A549 (cell line): ENCODE data around the gene FHIT. TPM values are rescaled to one million over a fixed set of nuclear protein-coding genes. Genes with fewer than 3 reads are reported as not detected.

Source experiments
- ATAC-seq, 2 experiments: fragments of 200-7000 bp in 1 of 2; fragments of >200 bp in 1 of 2; cut with Nextera tagmentation in 1 of 2; cut with Tn5 transposase in 1 of 2; 3 replicates each; pipeline versions ENCODE4 v1.8.0 to v1.9.1; 2018 to 2020; ENCODE audit warnings: mild to moderate bottlenecking in 1 of 2, moderate library complexity in 1 of 2
- CTCF ChIA-PET: fragments of 300-600 bp; sonication (Branson Sonifier 250); formaldehyde crosslinking; extraction: SDS; loops from one replicate; lab custom pipeline; 2021; ENCODE audit warnings: antibody characterized with exemption, inconsistent platforms; lab: Yijun Ruan, JAX
- POLR2A ChIA-PET: fragments of 350-600 bp; formaldehyde crosslinking; extraction: SDS; loops from one replicate; lab custom pipeline; 2021; ENCODE audit warnings: antibody characterized with exemption, inconsistent platforms; lab: Yijun Ruan, JAX
- DNase-seq, 2 experiments: peaks; one replicate each; pipeline versions ENCODE4 v3.0.0 to v3.0.0-alpha.2; 2011 to 2016; ENCODE audit warnings: low read depth in 1 of 2, low spot score in 1 of 2
- FAIRE-seq: peaks from 2 replicates; lab custom pipeline; 2011; peaks lifted over from hg19 to GRCh38; lab: Jason Lieb, UNC
- H3K27ac ChIP-seq, 2 experiments: fragments of >200 bp; sonication (Bioruptor Twin); formaldehyde crosslinking; 3 replicates each; pipeline ENCODE4 v1.5.1; 2016 to 2017
- H3K4me1 ChIP-seq: fragments of >200 bp; sonication (Bioruptor Twin); formaldehyde crosslinking; 3 replicates; pipeline ENCODE4 v1.6.1; 2016
- H3K4me2 ChIP-seq: fragments of >200 bp; sonication (Bioruptor Twin); formaldehyde crosslinking; 3 replicates; pipeline ENCODE4 v1.6.1; 2016
- H3K4me3 ChIP-seq: fragments of >200 bp; sonication (Bioruptor Twin); formaldehyde crosslinking; 3 replicates; pipeline ENCODE4 v1.5.1; 2016
- H3K9me3 ChIP-seq: fragments of >200 bp; sonication (Bioruptor Twin); formaldehyde crosslinking; 3 replicates; pipeline ENCODE4 v1.6.1; 2016
- ATOH8 ChIP-seq: fragments of 250-450 bp; sonication (Bioruptor Pico); IDR thresholded peaks from 2 replicates; pipeline ENCODE4 v1.5.0; 2020; ENCODE audit warnings: low read depth, mild to moderate bottlenecking, moderate library complexity
- BCL3 ChIP-seq: fragments of >200 bp; sonication (Bioruptor Twin); formaldehyde crosslinking; IDR thresholded peaks from 3 replicates; pipeline ENCODE4 v1.6.1; 2016
- BHLHE40 ChIP-seq: IDR thresholded peaks from 2 replicates; pipeline ENCODE4 v1.6.1; 2012; ENCODE audit warnings: low read depth, low read length, inconsistent platforms
- CBX2 ChIP-seq: fragments of 200-600 bp; sonication (generic); IDR thresholded peaks from 2 replicates; pipeline ENCODE4 v1.6.1; 2016; ENCODE audit warnings: low read depth, mild to moderate bottlenecking, borderline replicate concordance
- CHD2 ChIP-seq: fragments of 150-350 bp; IDR thresholded peaks from 2 replicates; pipeline ENCODE4 v1.6.1; 2014; ENCODE audit warnings: low read length; ENCODE audit not compliant: partially characterized antibody
- CHD4 ChIP-seq: fragments of 200-600 bp; sonication (generic); IDR thresholded peaks from 2 replicates; pipeline ENCODE4 v1.6.1; 2016; ENCODE audit warnings: antibody characterized with exemption, mild to moderate bottlenecking, borderline replicate concordance
- EHF ChIP-seq: fragments of 250-450 bp; sonication (Bioruptor Pico); IDR thresholded peaks from 2 replicates; pipeline ENCODE4 v1.5.0; 2020; ENCODE audit warnings: mild to moderate bottlenecking
- FOSB ChIP-seq: fragments of 250-450 bp; sonication (Bioruptor Pico); IDR thresholded peaks from 2 replicates; pipeline ENCODE4 v1.5.0; 2020; ENCODE audit warnings: mild to moderate bottlenecking, moderate library complexity
- FOSL2 ChIP-seq, 2 experiments: fragments of 450-650 bp in 1 of 2; fragments of >200 bp in 1 of 2; sonication (Bioruptor Twin) in 1 of 2; formaldehyde crosslinking; IDR thresholded peaks; 2 replicates each; pipeline versions ENCODE4 v1.5.0 to v1.6.1; 2016 to 2020; ENCODE audit warnings: mild to moderate bottlenecking in 1 of 2, moderate library complexity in 1 of 2
- HOXB13 ChIP-seq: fragments of 250-450 bp; sonication (Bioruptor Pico); IDR thresholded peaks from 2 replicates; pipeline ENCODE4 v1.5.0; 2020; ENCODE audit warnings: low read depth, mild to moderate bottlenecking, moderate library complexity
- HOXB5 ChIP-seq: fragments of 250-450 bp; sonication (Bioruptor Pico); IDR thresholded peaks from 2 replicates; pipeline ENCODE4 v1.5.0; 2020; ENCODE audit warnings: mild to moderate bottlenecking, moderate library complexity
- JUNB ChIP-seq: fragments of >200 bp; sonication (Bioruptor Twin); formaldehyde crosslinking; IDR thresholded peaks from 2 replicates; pipeline ENCODE4 v1.6.1; 2016
- NFE2L2 ChIP-seq: fragments of 150-350 bp; conservative IDR thresholded peaks from 2 replicates; pipeline ENCODE4 v1.6.1; 2014; ENCODE audit warnings: low read length
- NR3C1 ChIP-seq: fragments of >200 bp; sonication (Bioruptor Twin); formaldehyde crosslinking; IDR thresholded peaks from 3 replicates; pipeline ENCODE4 v1.6.1; 2017
- PBX3 ChIP-seq: IDR thresholded peaks from 2 replicates; pipeline ENCODE4 v1.6.1; 2012
- POLR2A ChIP-seq: IDR thresholded peaks from 2 replicates; pipeline ENCODE4 v1.6.1; 2012; ENCODE audit warnings: mild to moderate bottlenecking, low read length
- RAD21 ChIP-seq, 2 experiments: fragments of >200 bp in 1 of 2; sonication (Bioruptor Twin) in 1 of 2; formaldehyde crosslinking in 1 of 2; IDR thresholded peaks in 1 of 2; conservative IDR thresholded peaks in 1 of 2; 2 replicates in 1 of 2; 3 replicates in 1 of 2; pipeline ENCODE4 v1.6.1; 2012 to 2018; ENCODE audit warnings: inconsistent platforms in 1 of 2
- RNF2 ChIP-seq: fragments of 200-600 bp; sonication (generic); IDR thresholded peaks from 2 replicates; pipeline ENCODE4 v1.6.1; 2016; ENCODE audit warnings: low read depth, mild to moderate bottlenecking, antibody characterized with exemption, moderate library complexity, borderline replicate concordance
- SMC3 ChIP-seq: fragments of >200 bp; sonication (Bioruptor Twin); formaldehyde crosslinking; IDR thresholded peaks from 3 replicates; pipeline ENCODE4 v1.6.1; 2018; ENCODE audit warnings: inconsistent platforms
- SREBF2 ChIP-seq: fragments of 450-650 bp; IDR thresholded peaks from 2 replicates; pipeline ENCODE4 v1.6.1; 2014; ENCODE audit warnings: mild to moderate bottlenecking, moderate library complexity
- TFCP2L1 ChIP-seq: fragments of 250-450 bp; sonication (Bioruptor Pico); IDR thresholded peaks from 2 replicates; pipeline ENCODE4 v1.5.0; 2021; ENCODE audit warnings: mild to moderate bottlenecking
- TP53 ChIP-seq: fragments of 250-450 bp; sonication (Bioruptor Pico); IDR thresholded peaks from 2 replicates; pipeline ENCODE4 v1.5.0; 2021; ENCODE audit warnings: mild to moderate bottlenecking, moderate library complexity
- ZC3H11A ChIP-seq: fragments of 450-650 bp; IDR thresholded peaks from 2 replicates; pipeline ENCODE4 v1.6.1; 2014; ENCODE audit warnings: antibody characterized with exemption, mild to moderate bottlenecking
- ZFP36 ChIP-seq: fragments of 450-650 bp; IDR thresholded peaks from 2 replicates; pipeline ENCODE4 v1.6.1; 2014; ENCODE audit warnings: borderline replicate concordance; ENCODE audit not compliant: partially characterized antibody
- WGBS: methylation state at CpG from one replicate; pipeline ENCODE4 v1.1.6; 2017; ENCODE audit errors: missing lambda C conversion rate; 5-methylcytosine and 5-hydroxymethylcytosine counted together
- polyA plus RNA-seq, 4 experiments: library from polyadenylated mRNA; depleted of rRNA in 3 of 4; stranded (reverse); fragments of >200 nt; fragmentation: RNase III in 1 of 4; extraction: RNeasy Plus Mini Kit Qiagen cat#74134 plus additional on column Dnase treatment in 1 of 4; gene quantifications; 2 replicates in 3 of 4; 3 replicates in 1 of 4; pipeline ENCODE4 v1.2.3, GENCODE V29; 2011 to 2017

The FHIT gene
- polyA plus RNA-seq, 2 of the 4 experiments (the other 2 are of a cell fraction) = 0.76 to 0.92 TPM

GRCh38 chr3:60423556-60423955 is 827.7 kb downstream of the FHIT start:
- no peak for TF ChIP-seq RNF2
- TF ChIP-seq BHLHE40 = no peak
- TF ChIP-seq PBX3 = no peak
- TF ChIP-seq NFE2L2 = no peak
- TF ChIP-seq RAD21 (conservative IDR thresholded peaks at IDR 0.05 in 1 of 2, IDR thresholded peaks at IDR 0.05 in 1 of 2) = no peak
- no peak for TF ChIP-seq HOXB13
- no peak for TF ChIP-seq ZC3H11A
- TF ChIP-seq ATOH8 (CRISPR knock-in tag) = no peak
- no peak for TF ChIP-seq POLR2A
- TF ChIP-seq TP53 (CRISPR knock-in tag) = no peak
- no peak for TF ChIP-seq HOXB5 (CRISPR knock-in tag)
- no peak for TF ChIP-seq EHF
- TF ChIP-seq, all 56 proteins: peak for 0
- H3K4me2 ChIP-seq = no peak overlapping the region
- H3K4me3 ChIP-seq = no peak overlapping the region
- no peaks in the 10 kb centered on the region for H3K4me1 ChIP-seq
- H3K27ac ChIP-seq = no peak overlapping the region
- POLR2A ChIA-PET = no interaction called here
- no peak for ATAC-seq
- H3K9me3 ChIP-seq = no peaks in the 10 kb centered on the region
- CTCF ChIA-PET = no interaction called here
- no peak for DNase-seq
- WGBS = 5% methylated on average over 1 of the region's 1 CpG
- no peak for FAIRE-seq

- DNase-seq = no peak
- no peak for ATAC-seq
- TF ChIP-seq CHD2 = no peak
- TF ChIP-seq SREBF2 = no peak
- TF ChIP-seq JUNB = no peak
- no peak for TF ChIP-seq FOSL2 (IDR thresholded peaks at IDR 0.05)
- no peak for TF ChIP-seq FOSL2 (CRISPR knock-in tag; IDR thresholded peaks at IDR 0.05)
- TF ChIP-seq BCL3 = no peak
- no peak for TF ChIP-seq POLR2A
- no peak for TF ChIP-seq CHD4
- TF ChIP-seq NFE2L2 = no peak
- no peak for TF ChIP-seq TFCP2L1
- no peak for TF ChIP-seq NR3C1
- TF ChIP-seq ZFP36 = no peak
- TF ChIP-seq CBX2 = no peak
- no peak for TF ChIP-seq SMC3
- H3K27ac ChIP-seq = no peak overlapping the region
- ChIA-PET POLR2A (no interaction called here), CTCF (no interaction called here)
- WGBS = 3% methylated on average over 3 of the region's 3 CpGs
- no peaks in the 10 kb centered on the region for H3K4me1 ChIP-seq
- H3K4me3 ChIP-seq = no peak overlapping the region
- H3K9me3 ChIP-seq = no peaks in the 10 kb centered on the region
- no peak overlapping the region for H3K4me2 ChIP-seq
- no peak for FAIRE-seq
These were observed 829.4 kb downstream of the FHIT start for GRCh38 chr3:60421749-60422446.

- no peak overlapping the region for H3K4me2 ChIP-seq
- ATAC-seq (no peak), DNase-seq (no peak), FAIRE-seq (no peak)
- H3K27ac ChIP-seq = no peak overlapping the region
- CTCF ChIA-PET = no interaction called here
- H3K4me1 ChIP-seq = no peaks in the 10 kb centered on the region
- 5% methylated on average over 4 of the region's 4 CpGs for WGBS
- POLR2A ChIA-PET = no interaction called here
- H3K4me3 ChIP-seq = no peak overlapping the region
- TF ChIP-seq NFE2L2 = no peak
- TF ChIP-seq FOSB (CRISPR knock-in tag) = no peak
- no peaks in the 10 kb centered on the region for H3K9me3 ChIP-seq
These were observed 833.7 kb downstream of the FHIT start for GRCh38 chr3:60417576-60417975.
